Mammary epithelial cell (primary cell): ENCODE data around the gene ATXN7L1.

Experiments
- CTCF ChIP-seq, 2 donors: IDR thresholded peaks in 1 of 2; conservative IDR thresholded peaks in 1 of 2; 2 replicates each; pipeline ENCODE4 v1.5.1; 2011 to 2012; ENCODE audit warnings: inconsistent platforms in 2 of 2, low read length in 2 of 2, mild to moderate bottlenecking in 2 of 2, control low read depth in 1 of 2, low read depth in 1 of 2; ENCODE audit not compliant: insufficient read depth in 1 of 2; ENCODE audit errors: extremely low read depth in 1 of 2
- EZH2 ChIP-seq: IDR thresholded peaks from 2 replicates; pipeline ENCODE4 v1.6.1; 2012; ENCODE audit warnings: low read length, inconsistent platforms, borderline replicate concordance

- TF ChIP-seq EZH2 (no peak), CTCF (conservative IDR thresholded peaks at IDR 0.05 in 1 of 2, IDR thresholded peaks at IDR 0.05 in 1 of 2; ENCODE audit: extremely low read depth in 1 of 2, insufficient read depth in 1 of 2, low read depth in 1 of 2, low read length in 2 of 2) (no peak)
Observed at GRCh38 chr7:105874055-105874454, 2.3 kb downstream of the ATXN7L1 start.
